ENCODE results near the gene UMAD1.

Gene UMAD1

DNA sequence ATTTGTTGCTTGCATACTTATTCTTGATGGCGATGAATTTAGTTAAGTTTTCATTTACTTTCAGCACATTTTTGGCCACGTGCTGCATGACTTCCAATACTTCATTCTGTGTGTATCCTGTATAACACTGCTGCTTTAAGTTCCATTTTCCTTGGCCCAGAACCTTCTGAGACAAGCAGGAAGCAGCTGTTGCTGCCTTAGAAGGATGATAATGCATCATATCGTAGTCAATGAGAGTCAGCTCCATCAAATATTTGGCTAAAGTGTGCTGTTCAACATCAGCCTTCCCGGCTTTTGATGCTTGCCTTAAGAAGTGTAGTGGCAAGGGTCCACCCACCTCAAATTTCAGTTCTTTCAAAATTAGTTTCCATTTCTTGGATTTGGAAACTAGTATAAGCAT, 268.8 kb downstream of the UMAD1 start:
- DNase-seq (ENCODE audit: extremely low spot score): no peak
- ChIA-PET POLR2A (interaction anchor here (0.5 kb wide), 1 partner anchor 34 kb away, joined by 5 read pairs; no protein-coding TSS in a partner anchor), CTCF (interaction anchor here (0.9 to 1.0 kb wide), 2 partner anchors 18 to 26 kb away, joined by 3 read pairs; no protein-coding TSS in a partner anchor)
- TF ChIP-seq, protein P1, sequence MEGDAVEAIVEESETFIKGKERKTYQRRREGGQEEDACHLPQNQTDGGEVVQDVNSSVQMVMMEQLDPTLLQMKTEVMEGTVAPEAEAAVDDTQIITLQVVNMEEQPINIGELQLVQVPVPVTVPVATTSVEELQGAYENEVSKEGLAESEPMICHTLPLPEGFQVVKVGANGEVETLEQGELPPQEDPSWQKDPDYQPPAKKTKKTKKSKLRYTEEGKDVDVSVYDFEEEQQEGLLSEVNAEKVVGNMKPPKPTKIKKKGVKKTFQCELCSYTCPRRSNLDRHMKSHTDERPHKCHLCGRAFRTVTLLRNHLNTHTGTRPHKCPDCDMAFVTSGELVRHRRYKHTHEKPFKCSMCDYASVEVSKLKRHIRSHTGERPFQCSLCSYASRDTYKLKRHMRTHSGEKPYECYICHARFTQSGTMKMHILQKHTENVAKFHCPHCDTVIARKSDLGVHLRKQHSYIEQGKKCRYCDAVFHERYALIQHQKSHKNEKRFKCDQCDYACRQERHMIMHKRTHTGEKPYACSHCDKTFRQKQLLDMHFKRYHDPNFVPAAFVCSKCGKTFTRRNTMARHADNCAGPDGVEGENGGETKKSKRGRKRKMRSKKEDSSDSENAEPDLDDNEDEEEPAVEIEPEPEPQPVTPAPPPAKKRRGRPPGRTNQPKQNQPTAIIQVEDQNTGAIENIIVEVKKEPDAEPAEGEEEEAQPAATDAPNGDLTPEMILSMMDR (IDR thresholded peaks at IDR 0.05; ENCODE audit: control extremely low read depth, extremely low read depth, low read depth, missing control alignments): no peak

DNA sequence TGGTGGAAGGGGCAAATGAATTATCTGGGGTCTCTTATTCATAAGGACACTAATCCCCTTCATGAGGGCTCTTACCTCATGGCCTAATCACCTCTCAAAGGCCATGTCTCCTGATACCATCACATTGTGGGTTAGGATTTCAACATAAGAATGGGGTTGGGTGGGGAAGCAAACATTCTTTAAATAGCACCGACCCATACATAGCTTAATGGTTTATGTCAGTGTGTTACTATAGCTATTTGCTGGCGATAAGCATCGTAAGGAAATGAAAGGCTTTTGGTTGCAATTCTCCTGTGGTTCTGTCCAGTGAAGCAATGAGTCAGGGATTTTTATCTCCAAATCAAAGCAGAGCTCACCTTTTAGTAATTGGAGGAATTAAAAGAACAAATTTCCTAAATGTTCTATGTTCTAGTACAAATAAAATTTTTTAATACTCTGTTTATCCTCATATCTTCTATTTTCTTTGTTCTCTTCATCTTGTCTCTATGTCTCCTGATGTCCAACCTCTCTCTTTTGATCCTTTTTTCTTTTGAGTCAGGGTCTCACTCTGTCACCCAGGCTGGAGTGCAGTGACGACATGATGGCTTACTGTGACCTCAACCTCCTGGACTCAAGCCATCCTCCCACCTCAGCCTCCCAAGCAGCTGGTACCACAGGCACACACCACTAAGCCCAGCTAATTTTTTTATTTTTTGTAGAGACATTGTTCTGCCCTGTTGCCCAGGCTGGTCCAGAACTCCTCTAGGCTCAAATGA, 271.0 kb downstream of the UMAD1 start:
- POLR2A ChIA-PET: no interaction called here
- TF ChIP-seq, protein P1 (IDR thresholded peaks at IDR 0.05; ENCODE audit: control extremely low read depth, extremely low read depth, low read depth, missing control alignments): no peak
- no peak for DNase-seq (ENCODE audit: extremely low spot score)
- CTCF ChIA-PET: interaction anchor here (0.8 to 1.7 kb wide), 3 partner anchors 14 to 209 kb away, joined by 3 to 6 read pairs (median 3); no protein-coding TSS in a partner anchor

GRCh38 chr7:7912937-7913336, 272.4 kb downstream of the UMAD1 start:
- TF ChIP-seq, protein P1 (IDR thresholded peaks at IDR 0.05; ENCODE audit: control extremely low read depth, extremely low read depth, low read depth, missing control alignments): no peak
- CTCF ChIA-PET: no interaction called here
- DNase-seq (ENCODE audit: extremely low spot score): no peak
- POLR2A ChIA-PET: no interaction called here

GRCh38 chr7:7913504-7913903, 273.0 kb downstream of the UMAD1 start:
- CTCF ChIA-PET: no interaction called here
- no peak for DNase-seq (ENCODE audit: extremely low spot score)
- TF ChIP-seq, protein P1 (IDR thresholded peaks at IDR 0.05; ENCODE audit: control extremely low read depth, extremely low read depth, low read depth, missing control alignments): no peak
- POLR2A ChIA-PET: no interaction called here

DNA sequence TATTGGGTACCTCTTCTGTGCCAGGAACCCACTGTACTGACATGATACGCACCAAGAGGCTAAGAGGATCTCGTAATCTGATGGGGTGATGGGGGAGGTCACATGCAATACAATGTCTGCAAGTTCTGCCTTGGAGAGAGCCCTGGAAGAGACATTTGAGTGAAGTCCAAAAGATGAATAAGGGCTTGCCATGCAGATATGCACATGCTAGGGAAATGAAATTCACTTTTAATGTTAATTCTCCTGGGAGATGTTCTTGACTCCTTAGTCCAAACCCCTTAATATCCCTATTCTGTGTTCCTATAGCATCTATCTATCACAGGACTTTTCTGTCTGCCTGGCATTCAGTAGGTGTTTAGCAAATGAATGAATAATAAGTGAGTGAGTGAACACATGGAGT, 274.0 kb downstream of the UMAD1 start:
- DNase-seq (ENCODE audit: extremely low spot score): no peak
- ChIA-PET POLR2A (no interaction called here), CTCF (no interaction called here)
- TF ChIP-seq, protein P1 (IDR thresholded peaks at IDR 0.05; ENCODE audit: control extremely low read depth, extremely low read depth, low read depth, missing control alignments): no peak

GRCh38 chr7:7916064-7916463, 275.5 kb downstream of the UMAD1 start:
- TF ChIP-seq, protein P1 (IDR thresholded peaks at IDR 0.05; ENCODE audit: control extremely low read depth, extremely low read depth, low read depth, missing control alignments): no peak
- CTCF ChIA-PET: no interaction called here
- POLR2A ChIA-PET: interaction anchor here (0.6 kb wide), 1 partner anchor 19 kb away, joined by 4 read pairs; no protein-coding TSS in a partner anchor
- DNase-seq (ENCODE audit: extremely low spot score): no peak
